GM21526 (cell line): ENCODE data around the gene KIF21B.
"Not testable (repeated sequence)": the region's sequence is repeated elsewhere in the genome, so short reads cannot be mapped to it uniquely, and the experiment has no call there.

Source experiments
- ATAC-seq: cut with Tn5 transposase; IDR thresholded peaks from one replicate; pipeline ENCODE4 v1.9.1; 2021; ENCODE audit warnings: moderate library complexity; ENCODE audit not compliant: unreplicated experiment, low FRiP score

The KIF21B gene

GRCh38 chr1:200954434-200954833 lies 69.1 kb downstream of the KIF21B start:
- ATAC-seq = no peak

- ATAC-seq = no peak
Measured at GRCh38 chr1:200951016-200951415, 72.5 kb downstream of the KIF21B start.

GRCh38 chr1:200949626-200950025 lies 73.9 kb downstream of the KIF21B start:
- ATAC-seq = no peak

GRCh38 chr1:200947059-200947566 lies 76.4 kb downstream of the KIF21B start:
- no peak for ATAC-seq

GRCh38 chr1:200945111-200945510 lies 78.4 kb downstream of the KIF21B start:
- ATAC-seq = no peak

GRCh38 chr1:200938955-200939354 lies 84.6 kb downstream of the KIF21B start:
- ATAC-seq = no peak

GRCh38 chr1:200935286-200935962 lies 88.1 kb downstream of the KIF21B start:
- not testable (repeated sequence) for ATAC-seq

- ATAC-seq = no peak
Measured at GRCh38 chr1:200934676-200935245, 88.8 kb downstream of the KIF21B start.

- ATAC-seq = no peak
Measured at GRCh38 chr1:200931776-200932175, 91.7 kb downstream of the KIF21B start.

GRCh38 chr1:200930285-200930684 lies 93.2 kb downstream of the KIF21B start:
- not testable (repeated sequence) for ATAC-seq

- no peak for ATAC-seq
Measured at GRCh38 chr1:200929530-200930278, 93.8 kb downstream of the KIF21B start.

- ATAC-seq = no peak
Measured at GRCh38 chr1:200925831-200926230, 97.7 kb downstream of the KIF21B start.

GRCh38 chr1:200923601-200924000 lies 99.9 kb downstream of the KIF21B start:
- no peak for ATAC-seq

GRCh38 chr1:200922406-200922805 lies 101.1 kb downstream of the KIF21B start:
- no peak for ATAC-seq

GRCh38 chr1:200921571-200922110 lies 101.9 kb downstream of the KIF21B start:
- no peak for ATAC-seq
